Parathyroid adenoma (tissue), 2 donors: ENCODE data around the gene ANO9.

Experiments
- H2AFZ ChIP-seq: fragments of 300-600 bp; sonication (generic); one replicate; pipeline ENCODE4 v1.7.0; 2017; ENCODE audit warnings: antibody characterized with exemption, mild to moderate bottlenecking
- H3K27ac ChIP-seq: fragments of 300-600 bp; sonication (generic); one replicate; pipeline ENCODE4 v1.7.0; 2017
- H3K27me3 ChIP-seq: fragments of 300-600 bp; sonication (generic); one replicate; pipeline ENCODE4 v1.7.0; 2017; ENCODE audit warnings: low read length; ENCODE audit not compliant: control insufficient read depth, insufficient read depth
- H3K36me3 ChIP-seq: fragments of 300-600 bp; sonication (generic); one replicate; pipeline ENCODE4 v1.7.0; 2017; ENCODE audit warnings: low read length; ENCODE audit not compliant: control insufficient read depth, insufficient read depth
- H3K4me1 ChIP-seq: fragments of 300-600 bp; sonication (generic); one replicate; pipeline ENCODE4 v1.7.0; 2017; ENCODE audit warnings: control low read depth
- H3K4me2 ChIP-seq: fragments of 300-600 bp; sonication (generic); one replicate; pipeline ENCODE4 v1.7.0; 2017; ENCODE audit warnings: low read length
- H3K4me3 ChIP-seq: fragments of 300-600 bp; sonication (generic); one replicate; pipeline ENCODE4 v1.7.0; 2017; ENCODE audit warnings: low read depth, low read length
- H3K79me2 ChIP-seq: fragments of 300-600 bp; sonication (generic); one replicate; pipeline ENCODE4 v1.7.0; 2017; ENCODE audit warnings: control low read depth
- H3K9ac ChIP-seq: fragments of 300-600 bp; sonication (generic); one replicate; pipeline ENCODE4 v1.7.0; 2017; ENCODE audit warnings: mild to moderate bottlenecking
- H3K9me3 ChIP-seq: fragments of 300-600 bp; sonication (generic); one replicate; pipeline ENCODE4 v1.7.0; 2017; ENCODE audit warnings: low read length; ENCODE audit not compliant: control insufficient read depth
- CTCF ChIP-seq: fragments of 300-600 bp; sonication (generic); IDR thresholded peaks from one replicate; pipeline ENCODE4 v1.7.0; 2017; ENCODE audit warnings: antibody characterized with exemption, mild to moderate bottlenecking
- donor health status: primary hyperparathyroidism.

ANO9 gene

GRCh38 chr11:394858-395655, 46.8 kb downstream of the ANO9 start:
- Histone ChIP-seq H3K4me2 (peak overlapping the region; percentile 74), H3K4me3 (peak overlapping the region; percentile 53), H3K9ac (no peak overlapping the region), H2AFZ (no peak overlapping the region), H3K27ac (no peak overlapping the region), H3K9me3 (no peaks in the 10 kb centered on the region), H3K4me1 (peaks cover 3% of the 10 kb centered on the region), H3K36me3 (no peaks in the 10 kb centered on the region), H3K79me2 (no peaks in the 10 kb centered on the region), H3K27me3 (no peaks in the 10 kb centered on the region)
- no peak for TF ChIP-seq CTCF

- Histone ChIP-seq H3K4me2 (peak within 1 kb of the TSS; percentile 74), H3K27ac (peak within 1 kb of the TSS; percentile 59), H3K36me3 (no peaks in the 10 kb centered on the region), H3K4me1 (peaks cover 3% of the 10 kb centered on the region), H3K9ac (no peak within 1 kb of the TSS), H3K27me3 (no peaks in the 10 kb centered on the region), H3K79me2 (no peaks in the 10 kb centered on the region), H3K4me3 (peak within 1 kb of the TSS; percentile 53), H3K9me3 (no peaks in the 10 kb centered on the region), H2AFZ (peak within 1 kb of the TSS; percentile 74)
- TF ChIP-seq CTCF, result no peak
These were observed 47.6 kb downstream of the ANO9 start, which contains the start of gene PKP3 for GRCh38 chr11:394034-394857. PKP3 (plus strand) TSS chr11:394209; CDS start chr11:394293, 84 bp downstream.

GRCh38 chr11:393219-394033, 48.4 kb downstream of the ANO9 start:
- H3K4me2 ChIP-seq, result peak overlapping the region; percentile 74
- no peak for TF ChIP-seq CTCF
- H3K9me3 ChIP-seq, result no peaks in the 10 kb centered on the region
- H3K27ac ChIP-seq, result peak overlapping the region; percentile 59
- H3K27me3 ChIP-seq, result no peaks in the 10 kb centered on the region
- H3K9ac ChIP-seq, result no peak overlapping the region
- no peaks in the 10 kb centered on the region for H3K36me3 ChIP-seq
- no peaks in the 10 kb centered on the region for H3K79me2 ChIP-seq
- H3K4me1 ChIP-seq, result peaks cover 3% of the 10 kb centered on the region
- peak overlapping the region; percentile 53 for H3K4me3 ChIP-seq
- peak overlapping the region; percentile 74 for H2AFZ ChIP-seq

GRCh38 chr11:392102-392777, 49.6 kb downstream of the ANO9 start:
- no peak overlapping the region for H3K27ac ChIP-seq
- no peaks in the 10 kb centered on the region for H3K27me3 ChIP-seq
- peaks cover 3% of the 10 kb centered on the region for H3K4me1 ChIP-seq
- no peak for TF ChIP-seq CTCF
- no peak overlapping the region for H3K4me3 ChIP-seq
- no peak overlapping the region for H2AFZ ChIP-seq
- H3K36me3 ChIP-seq, result no peaks in the 10 kb centered on the region
- H3K9ac ChIP-seq, result no peak overlapping the region
- H3K9me3 ChIP-seq, result no peaks in the 10 kb centered on the region
- H3K79me2 ChIP-seq, result no peaks in the 10 kb centered on the region
- no peak overlapping the region for H3K4me2 ChIP-seq
